BLaER1 treated with 17β-estradiol and CSF1 and Interleukin-3, amounts not matched to agents 10 nM and 100 nM (cell line): ENCODE measurements around the gene ABHD8.

ENCODE experiments used
- H3K27ac ChIP-seq, 11 experiments: shearing (Covaris generic); formaldehyde crosslinking; 2 replicates each; pipeline ENCODE4 v1.8.1; 2022
- H3K27me3 ChIP-seq, 11 experiments: shearing (Covaris generic); formaldehyde crosslinking; 2 replicates each; pipeline ENCODE4 v1.8.1; 2022
- H3K36me3 ChIP-seq, 11 experiments: shearing (Covaris generic); formaldehyde crosslinking; 2 replicates each; pipeline ENCODE4 v1.8.1; 2022
- H3K4me1 ChIP-seq, 10 experiments: shearing (Covaris generic); formaldehyde crosslinking; 2 replicates each; pipeline ENCODE4 v1.8.1; 2022
- H3K4me2 ChIP-seq, 11 experiments: shearing (Covaris generic); formaldehyde crosslinking; 2 replicates each; pipeline ENCODE4 v1.8.1; 2022
- H3K4me3 ChIP-seq, 10 experiments: shearing (Covaris generic); formaldehyde crosslinking; 2 replicates each; pipeline ENCODE4 v1.8.1; 2022
- H3K9ac ChIP-seq, 11 experiments: shearing (Covaris generic); formaldehyde crosslinking; 2 replicates each; pipeline ENCODE4 v1.8.1; 2022
- H3K9me3 ChIP-seq, 11 experiments: shearing (Covaris generic); formaldehyde crosslinking; replicated peaks in 1 of 11; 2 replicates each; pipeline ENCODE4 v1.8.1; 2022
- H4K20me1 ChIP-seq, 11 experiments: shearing (Covaris generic); formaldehyde crosslinking; 2 replicates each; pipeline ENCODE4 v1.8.1; 2022
- Cebpa-rat ChIP-seq, 11 experiments: shearing (Covaris generic); IDR thresholded peaks; 2 replicates each; pipeline ENCODE4 v1.8.1; 2022

ABHD8 gene

DNA sequence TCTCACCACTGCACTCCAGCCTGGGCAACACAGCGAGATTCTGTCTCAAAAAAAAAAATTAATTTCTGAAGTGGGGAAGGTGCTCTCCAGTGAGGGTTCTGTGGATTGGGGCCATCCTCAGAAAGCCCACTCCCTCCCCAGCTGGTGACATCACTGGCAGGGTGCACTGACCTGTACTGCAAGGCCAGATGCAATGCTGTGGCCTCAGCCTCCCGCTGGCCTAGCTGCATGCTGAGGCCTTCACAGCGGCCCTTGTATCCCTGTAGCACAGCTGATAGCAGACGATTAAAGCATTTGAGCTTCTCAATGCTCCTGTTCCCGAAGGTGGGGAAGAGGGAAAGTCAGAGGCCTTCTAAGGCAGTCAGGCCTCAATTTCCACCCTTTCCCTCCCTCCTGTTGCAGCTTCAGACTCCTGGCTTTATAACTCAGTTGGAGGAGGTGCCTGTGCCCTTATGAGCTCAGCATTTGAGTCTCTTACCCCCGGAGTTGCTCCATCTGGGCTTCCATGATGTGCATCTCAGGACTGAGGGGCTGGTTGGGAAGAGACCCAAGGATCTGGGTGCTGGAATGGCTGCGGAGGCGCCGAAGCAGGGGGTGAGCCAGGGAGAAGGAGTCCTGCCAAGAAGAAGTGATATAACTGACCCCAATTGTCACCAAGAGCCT lies 44.0 kb downstream of the ABHD8 start:
- Histone ChIP-seq H3K36me3 (no peaks in the 10 kb centered on the region), H3K9ac (0 out of 22 replicates have a peak overlapping the region, but pooled peaks of 1 of the 11 experiments have one; percentile 9), H3K4me2 (no peak overlapping the region), H3K9me3 (no peaks in the 10 kb centered on the region), H3K4me1 (peaks cover 0 to 28% (median 15%) of the 10 kb centered on the region in 10 experiments; a peak in 14 of 20 replicates), H3K27ac (no peak overlapping the region), H4K20me1 (no peaks in the 10 kb centered on the region), H3K27me3 (no peaks in the 10 kb centered on the region), H3K4me3 (no peak overlapping the region)
- TF ChIP-seq Cebpa-rat (IDR thresholded peaks at IDR 0.05): no peak

DNA sequence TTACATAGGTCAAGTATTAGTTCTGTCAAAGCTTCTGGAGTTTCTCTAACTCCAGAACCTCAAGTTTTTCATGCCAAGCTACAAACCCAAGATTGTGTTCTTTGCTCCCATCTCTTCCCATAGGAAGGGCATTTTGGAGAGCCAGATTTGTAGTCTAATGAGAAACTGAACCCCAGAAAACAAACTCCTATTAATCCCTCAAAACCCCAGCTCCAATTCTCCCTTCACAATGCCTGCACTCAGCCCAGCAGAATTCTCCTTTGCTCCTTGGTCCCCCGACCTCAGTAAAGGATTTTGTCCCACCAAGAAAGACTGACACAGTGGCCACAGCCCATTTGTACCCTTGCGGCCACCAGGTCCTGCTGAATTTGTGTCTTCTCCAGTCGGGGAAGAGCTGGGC lies 47.1 kb downstream of the ABHD8 start:
- no peak for TF ChIP-seq Cebpa-rat (IDR thresholded peaks at IDR 0.05)
- Histone ChIP-seq H4K20me1 (no peaks in the 10 kb centered on the region), H3K4me1 (peaks cover 0 to 18% (median 12%) of the 10 kb centered on the region in 10 experiments; a peak in 11 of 20 replicates), H3K4me3 (no peak overlapping the region), H3K27me3 (no peaks in the 10 kb centered on the region), H3K9ac (no peak overlapping the region), H3K27ac (no peak overlapping the region), H3K36me3 (no peaks in the 10 kb centered on the region), H3K4me2 (no peak overlapping the region), H3K9me3 (no peaks in the 10 kb centered on the region)

DNA sequence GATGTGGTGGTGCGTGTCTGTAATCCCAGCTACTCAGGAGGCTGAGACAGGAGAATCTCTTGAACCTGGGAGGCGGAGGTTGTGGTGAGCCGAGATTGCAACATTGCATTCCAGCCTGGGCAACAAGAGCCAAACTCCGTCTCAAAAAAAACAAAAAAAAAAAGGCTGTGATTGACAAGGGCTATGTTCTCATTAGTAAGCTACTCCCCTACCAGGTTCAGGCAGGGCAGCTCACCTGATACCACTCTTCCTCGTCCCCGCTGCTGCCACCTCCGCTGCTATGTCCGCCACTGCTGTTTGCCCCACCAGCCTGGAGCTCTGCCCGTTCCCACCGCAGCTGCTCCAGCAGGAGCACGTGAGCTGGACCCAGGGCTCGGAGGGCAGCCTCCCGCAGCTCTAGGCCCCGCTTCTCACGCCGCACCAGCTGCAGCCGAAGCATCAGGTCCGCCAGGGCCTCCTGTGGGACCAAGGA lies 48.0 kb downstream of the ABHD8 start:
- peak overlapping the region in 6 of 11 experiments; percentile 9 to 57 (median 20); a peak in 7 of 22 replicates for H3K4me2 ChIP-seq

DNA sequence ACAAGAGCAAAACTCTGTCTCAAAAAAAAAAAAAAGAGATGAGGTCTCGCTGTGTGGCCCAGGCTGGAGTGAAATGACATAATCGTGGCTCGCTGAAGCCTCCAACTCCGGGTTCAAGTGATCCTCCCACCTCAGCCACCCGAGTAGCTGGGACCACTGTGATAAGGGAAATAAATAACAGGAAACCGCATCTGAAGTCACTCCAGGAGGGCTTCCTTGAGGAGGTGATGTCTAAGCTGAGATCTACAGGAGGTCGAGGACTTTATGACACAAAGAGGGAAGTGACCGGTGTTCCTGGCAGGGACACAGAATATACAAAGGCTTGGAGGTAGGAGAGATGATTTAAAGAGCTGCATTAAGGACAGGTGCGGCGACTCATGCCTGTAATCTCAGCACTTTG lies 48.6 kb downstream of the ABHD8 start:
- TF ChIP-seq Cebpa-rat (IDR thresholded peaks at IDR 0.05): no peak
- peak overlapping the region in 7 of 11 experiments; percentile 9 to 57 (median 15); a peak in 9 of 22 replicates for H3K4me2 ChIP-seq
- H3K4me3 ChIP-seq: no peak overlapping the region
- no peak overlapping the region for H3K9ac ChIP-seq
- H3K27me3 ChIP-seq: no peaks in the 10 kb centered on the region
- H3K4me1 ChIP-seq: peaks cover 0 to 20% (median 12%) of the 10 kb centered on the region in 10 experiments; a peak in 10 of 20 replicates
- H4K20me1 ChIP-seq: no peaks in the 10 kb centered on the region
- no peaks in the 10 kb centered on the region for H3K36me3 ChIP-seq
- no peak overlapping the region for H3K27ac ChIP-seq
- H3K9me3 ChIP-seq: no peaks in the 10 kb centered on the region

More for the DNA sequence above, 48.0 kb downstream of the ABHD8 start:
- Histone ChIP-seq H3K27ac (no peak overlapping the region), H3K36me3 (no peaks in the 10 kb centered on the region), H3K4me3 (no peak overlapping the region), H3K27me3 (no peaks in the 10 kb centered on the region), H4K20me1 (no peaks in the 10 kb centered on the region), H3K9me3 (no peaks in the 10 kb centered on the region), H3K9ac (no peak overlapping the region), H3K4me1 (peaks cover 0 to 15% (median 12%) of the 10 kb centered on the region in 10 experiments; a peak in 10 of 20 replicates)
- TF ChIP-seq Cebpa-rat (IDR thresholded peaks at IDR 0.05): peak in 1 of 11 experiments; percentile 8; a peak in 1 of 22 replicates

DNA sequence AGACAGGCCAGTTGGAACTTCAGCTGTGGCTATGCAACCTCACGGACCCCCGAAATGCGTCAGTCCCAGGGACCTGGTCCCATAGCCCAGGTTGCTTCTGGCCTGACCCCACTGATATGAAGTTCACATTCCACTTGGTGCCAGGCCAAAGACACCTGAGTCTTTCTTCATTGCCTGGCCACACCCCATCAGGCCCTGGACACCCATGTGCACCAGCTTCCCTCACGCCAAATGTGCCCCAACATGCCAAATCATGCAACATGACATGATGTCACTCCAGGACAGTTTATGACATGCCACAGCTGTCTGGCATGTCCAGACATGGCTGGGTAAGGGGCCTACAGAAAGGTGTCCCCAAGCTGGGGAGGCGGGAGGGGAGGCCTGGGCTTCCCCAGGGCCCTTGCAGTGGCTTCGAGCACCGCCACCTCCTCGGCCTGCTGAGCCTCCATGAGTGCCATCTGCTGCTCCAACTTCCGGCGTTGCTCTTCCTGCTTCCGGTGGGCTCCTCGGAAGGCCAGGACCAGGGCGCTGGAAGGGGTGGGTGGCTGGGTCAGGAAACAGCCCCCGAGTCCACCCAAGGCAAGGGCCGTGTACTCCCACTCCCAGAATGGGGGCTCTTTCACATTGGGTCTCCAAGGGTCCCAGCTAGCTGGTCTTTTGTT lies 53.2 kb downstream of the ABHD8 start:
- H4K20me1 ChIP-seq: peaks cover 0 to 2% (median 0%) of the 10 kb centered on the region in 11 experiments; a peak in 5 of 22 replicates
- no peaks in the 10 kb centered on the region for H3K36me3 ChIP-seq
- H3K4me1 ChIP-seq: peaks cover 16 to 42% (median 29%) of the 10 kb centered on the region in 10 experiments
- no peak overlapping the region for H3K4me3 ChIP-seq
- TF ChIP-seq Cebpa-rat (IDR thresholded peaks at IDR 0.05): no peak
- no peak overlapping the region for H3K9ac ChIP-seq
- no peak overlapping the region; a peak in 1 of 22 replicates for H3K4me2 ChIP-seq
- H3K9me3 ChIP-seq: no peaks in the 10 kb centered on the region
- H3K27me3 ChIP-seq: no peaks in the 10 kb centered on the region
- no peak overlapping the region; a peak in 2 of 22 replicates for H3K27ac ChIP-seq

DNA sequence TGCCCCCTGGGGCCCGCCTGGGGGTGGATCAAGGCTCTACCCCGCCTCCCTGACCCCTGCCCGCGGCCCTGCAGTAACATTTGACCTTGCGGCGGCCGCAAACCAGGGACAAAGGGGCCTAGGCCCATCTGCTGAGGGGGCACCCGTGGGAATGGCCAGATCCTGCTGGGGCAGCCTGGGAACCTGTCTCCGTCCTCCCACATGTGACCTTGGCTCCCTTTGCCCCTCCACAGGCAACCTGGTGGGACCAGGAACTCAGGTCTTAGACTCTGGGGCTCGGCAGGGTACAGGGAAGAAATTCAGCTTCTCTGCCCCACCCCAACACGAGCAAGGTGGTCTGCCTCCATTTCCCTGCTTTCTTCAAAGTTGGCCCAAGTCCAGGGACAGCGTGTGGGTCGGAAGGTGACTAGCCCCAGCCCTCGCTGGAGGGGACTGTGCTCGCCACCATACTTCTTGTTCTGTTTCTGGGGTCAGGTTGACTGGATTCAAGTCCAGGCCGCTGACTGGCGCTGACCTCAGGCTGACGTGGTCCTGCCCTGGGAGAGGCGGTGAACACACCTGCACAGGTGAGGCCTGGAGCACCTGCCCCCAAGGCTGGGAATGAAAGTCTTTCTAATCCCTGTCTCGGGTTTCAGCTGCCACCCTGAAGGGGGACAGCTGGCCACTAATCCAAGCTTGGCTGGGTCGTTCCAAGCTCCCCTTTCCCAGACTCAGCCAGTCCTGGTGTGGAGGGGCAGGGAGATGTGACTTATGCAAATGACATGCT lies 55.0 kb downstream of the ABHD8 start:
- H4K20me1 ChIP-seq: peaks cover 0 to 19% (median 8%) of the 10 kb centered on the region in 11 experiments; a peak in 18 of 22 replicates
- H3K9me3 ChIP-seq: no peaks in the 10 kb centered on the region
- peaks cover 22 to 45% (median 37%) of the 10 kb centered on the region in 10 experiments for H3K4me1 ChIP-seq
- no peak overlapping the region for H3K4me3 ChIP-seq
- no peaks in the 10 kb centered on the region for H3K27me3 ChIP-seq
- H3K36me3 ChIP-seq: no peaks in the 10 kb centered on the region
- no peak for TF ChIP-seq Cebpa-rat (IDR thresholded peaks at IDR 0.05)
- H3K9ac ChIP-seq: peak overlapping the region in 2 of 11 experiments; percentile 8 to 17; a peak in 1 of 22 replicates
- peak overlapping the region in 8 of 11 experiments; percentile 15 to 97 (median 92); a peak in 11 of 22 replicates for H3K4me2 ChIP-seq
- H3K27ac ChIP-seq: peak overlapping the region in 4 of 11 experiments; percentile 2 to 91 (median 50); a peak in 4 of 22 replicates

DNA sequence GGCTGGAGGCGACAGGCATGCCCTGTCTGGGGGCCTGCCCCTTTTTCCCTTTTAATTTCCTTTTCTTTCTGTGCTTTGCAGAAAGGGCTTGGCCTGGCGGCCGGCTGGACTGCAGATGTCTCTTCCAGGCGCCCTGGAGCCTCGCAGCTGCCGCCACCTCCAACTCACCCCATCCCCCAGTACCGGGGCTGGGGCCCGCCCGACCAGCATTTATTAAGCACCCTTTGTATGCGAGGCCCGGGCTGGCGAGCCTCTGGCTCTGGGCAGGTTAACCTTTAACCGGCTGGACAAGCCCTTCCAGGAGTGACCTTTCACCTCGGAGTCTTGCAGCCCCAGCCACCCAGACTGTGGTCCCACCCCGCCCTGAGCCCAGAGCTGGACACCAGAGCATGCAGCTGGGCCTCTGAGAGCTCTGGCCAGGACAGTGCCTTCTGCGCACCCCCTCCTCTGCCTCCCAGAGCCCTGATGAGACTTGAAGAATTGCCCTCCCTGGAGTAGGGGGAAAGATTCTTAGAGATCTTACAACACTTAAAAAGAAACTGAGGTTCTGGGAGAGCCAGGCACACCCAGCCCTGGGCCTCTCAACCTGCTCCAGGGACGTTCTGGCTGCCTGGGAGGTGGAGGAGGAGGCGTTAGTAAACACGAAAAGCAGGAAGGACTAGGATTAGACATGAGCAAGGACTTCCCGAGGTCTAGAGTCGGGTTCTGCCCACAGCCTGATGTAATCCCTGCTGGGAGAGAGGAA lies 56.4 kb downstream of the ABHD8 start:
- H3K36me3 ChIP-seq: no peaks in the 10 kb centered on the region
- H3K4me1 ChIP-seq: peaks cover 35 to 57% (median 49%) of the 10 kb centered on the region in 10 experiments
- H3K9me3 ChIP-seq: no peaks in the 10 kb centered on the region
- peaks cover 6 to 33% (median 21%) of the 10 kb centered on the region in 11 experiments; a peak in 20 of 22 replicates for H4K20me1 ChIP-seq
- H3K27ac ChIP-seq: peak overlapping the region; percentile 78 to 92 (median 88); a peak in 21 of 22 replicates
- H3K27me3 ChIP-seq: no peaks in the 10 kb centered on the region
- peak overlapping the region; percentile 76 to 97 (median 93) for H3K4me2 ChIP-seq
- no peak for TF ChIP-seq Cebpa-rat (IDR thresholded peaks at IDR 0.05)
- H3K4me3 ChIP-seq: peak overlapping the region; percentile 43 to 94 (median 62)
- peak overlapping the region; percentile 80 to 88 (median 85); a peak in 21 of 22 replicates for H3K9ac ChIP-seq

DNA sequence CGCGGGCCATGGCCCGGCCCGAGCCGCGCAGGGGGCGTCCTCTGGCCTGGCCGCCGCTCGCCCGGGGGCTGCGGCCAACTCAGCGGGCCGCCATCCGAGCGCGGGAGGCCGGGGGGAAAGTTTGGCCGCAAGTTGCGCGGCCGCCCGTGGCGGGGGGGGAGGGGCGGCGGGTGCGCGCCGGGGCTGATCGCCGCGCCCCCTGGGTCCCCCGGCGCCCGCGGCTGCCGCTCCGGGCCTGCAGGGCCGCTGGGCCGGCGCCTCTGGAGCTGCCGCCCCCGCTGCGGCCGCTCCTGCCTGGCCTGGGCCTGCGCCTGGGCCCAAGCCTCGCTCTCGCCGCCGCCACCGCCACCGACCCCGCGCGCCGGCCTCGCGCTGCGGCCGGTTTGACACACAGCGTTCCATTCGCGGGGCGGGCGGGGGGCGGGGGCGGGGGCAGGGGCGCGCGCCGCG lies 57.7 kb downstream of the ABHD8 start, which contains the start of gene NR2F6:
TSS of gene NR2F6 (minus strand) at position 385 of the 450 bp plus-strand sequence. CDS start 699 bp downstream, outside the sequence.
- Histone ChIP-seq H3K4me1 (peaks cover 37 to 68% (median 55%) of the 10 kb centered on the region in 10 experiments), H3K4me3 (peak within 1 kb of the TSS; percentile 79 to 98 (median 90))
- TF ChIP-seq Cebpa-rat (IDR thresholded peaks at IDR 0.05): no peak

More for the DNA sequence above, 57.7 kb downstream of the ABHD8 start, which contains the start of gene NR2F6:
- Histone ChIP-seq H4K20me1 (peaks cover 18 to 46% (median 34%) of the 10 kb centered on the region in 11 experiments; a peak in 21 of 22 replicates), H3K4me2 (peak within 1 kb of the TSS; percentile 93 to 100 (median 99)), H3K9ac (peak within 1 kb of the TSS; percentile 84 to 91 (median 87)), H3K27ac (peak within 1 kb of the TSS; percentile 78 to 92 (median 88)), H3K36me3 (peaks cover 0 to 10% (median 3%) of the 10 kb centered on the region in 11 experiments; a peak in 10 of 22 replicates), H3K27me3 (no peaks in the 10 kb centered on the region), H3K9me3 (no peaks in the 10 kb centered on the region)
